Fibroblast of mammary gland (primary cell): Measurements from ENCODE around the gene PKM.
A peak's percentile ranks its signal among the peaks of the same experiment; 100 is the strongest.

Experiments used
- DNase-seq: peaks from one replicate; pipeline ENCODE4 v3.0.0-alpha.2; 2010; ENCODE audit warnings: low read depth
- H3K4me3 ChIP-seq: 2 replicates; pipeline ENCODE4 v1.5.1; 2011; ENCODE audit warnings: low read depth, mild to moderate bottlenecking, low read length, moderate library complexity; ENCODE audit not compliant: control insufficient read depth
- CTCF ChIP-seq: conservative IDR thresholded peaks from 2 replicates; pipeline ENCODE4 v1.5.1; 2011; ENCODE audit warnings: low read depth, low read length, inconsistent platforms; ENCODE audit not compliant: control insufficient read depth, insufficient read depth

PKM gene

DNA sequence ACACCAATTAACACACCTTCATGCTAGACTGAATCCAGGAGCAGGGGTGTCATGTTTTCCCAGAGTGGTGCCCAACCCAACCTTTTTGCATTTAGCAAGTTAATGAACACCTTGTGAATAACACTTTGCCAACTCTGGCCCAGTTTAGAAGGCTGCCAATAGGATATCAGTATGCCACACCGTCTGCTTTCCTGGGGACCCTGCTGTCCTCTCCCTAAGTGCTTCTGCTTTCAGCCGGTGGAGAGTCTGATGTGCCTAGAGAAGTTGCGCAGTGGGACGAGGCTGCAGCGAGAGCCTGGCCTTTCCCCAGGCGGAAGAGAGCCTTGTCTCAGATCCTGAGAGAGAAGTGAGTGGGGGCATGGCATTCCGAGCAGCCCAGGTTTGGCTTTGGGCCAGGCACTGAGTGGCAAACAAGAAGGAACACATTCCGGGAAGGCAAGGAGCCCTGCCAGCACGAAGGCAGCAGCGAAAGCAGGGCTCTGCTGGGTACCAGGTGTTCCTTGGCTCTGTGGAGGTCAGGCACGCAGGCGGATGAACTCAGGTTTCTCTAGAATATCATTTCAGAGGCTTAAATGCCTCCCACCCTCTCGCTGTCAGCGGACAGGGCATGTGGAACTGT lies 75.9 kb downstream of the PKM start:
- TF ChIP-seq CTCF, result no peak
- peak; percentile 8 for DNase-seq
- H3K4me3 ChIP-seq, result peak overlapping the region; percentile 62

GRCh38 chr15:72154316-72154715 lies 76.7 kb downstream of the PKM start:
- no peak overlapping the region for H3K4me3 ChIP-seq
- no peak for TF ChIP-seq CTCF
- no peak for DNase-seq

GRCh38 chr15:72153269-72154000 lies 77.6 kb downstream of the PKM start:
- no peak for DNase-seq
- TF ChIP-seq CTCF, result no peak
- no peak overlapping the region for H3K4me3 ChIP-seq
